ENCODE results near the gene PLK1. TPM values are rescaled to one million over a fixed set of nuclear protein-coding genes. Genes with fewer than 3 reads are reported as not detected.
"Not testable (repeated sequence)": the region's sequence is repeated elsewhere in the genome, so short reads cannot be mapped to it uniquely, and the experiment has no call there.

PLK1 gene
- total and polyA plus RNA-seq, 2 experiments from 2014 or later = 69.0 to 141 TPM

- Histone ChIP-seq H3K36me3 (ENCODE audit: insufficient read depth) (no peaks in the 10 kb centered on the region), H3K79me2 (replicated peaks; ENCODE audit: insufficient read depth) (no peaks in the 10 kb centered on the region), H4K20me1 (replicated peaks; ENCODE audit: insufficient read depth) (no peaks in the 10 kb centered on the region), H3K27ac (ENCODE audit: low read depth) (no peak overlapping the region), H3F3A (replicated peaks; ENCODE audit: low read depth) (no peaks in the 10 kb centered on the region), H3K4me3 (no peak overlapping the region), H3K4me2 (no peak overlapping the region), H3K9me2 (ENCODE audit: insufficient read depth) (no peaks in the 10 kb centered on the region), H3K4me1 (ENCODE audit: insufficient read depth) (0 out of 2 replicates have a peak, but pooled peaks cover 5% of the 10 kb centered on the region), H2AFZ (no peak overlapping the region), H3K27me3 (ENCODE audit: insufficient read depth) (peaks cover 34% of the 10 kb centered on the region)
- H3K27ac Mint-ChIP-seq = no peak overlapping the region
- H3K27me3 Mint-ChIP-seq (ENCODE audit: insufficient read depth, low read depth, poor library complexity) = peaks cover 21% of the 10 kb centered on the region
- H3K36me3 Mint-ChIP-seq (ENCODE audit: low read depth) = no peaks in the 10 kb centered on the region
- DNase-seq (ENCODE audit: low spot score) (no peak), ATAC-seq (no peak)
- TF ChIP-seq JUNB (IDR thresholded peaks at IDR 0.05; ENCODE audit: unreplicated experiment) (no peak), CREB1 (CRISPR knock-in tag; IDR thresholded peaks at IDR 0.05; ENCODE audit: low read depth) (no peak), ZNF331 (CRISPR knock-in tag; IDR thresholded peaks at IDR 0.05; ENCODE audit: low read depth) (no peak), EZH2phosphoT487 (IDR thresholded peaks at IDR 0.05; ENCODE audit: unreplicated experiment) (no peak), EZH2 (IDR thresholded peaks at IDR 0.05; ENCODE audit: low read depth, unreplicated experiment) (no peak), POLR2AphosphoS5 (IDR thresholded peaks at IDR 0.05; ENCODE audit: low read depth) (no peak), NANOG (IDR thresholded peaks at IDR 0.05; ENCODE audit: borderline replicate concordance) (no peak)
- TF ChIP-seq, protein P1, sequence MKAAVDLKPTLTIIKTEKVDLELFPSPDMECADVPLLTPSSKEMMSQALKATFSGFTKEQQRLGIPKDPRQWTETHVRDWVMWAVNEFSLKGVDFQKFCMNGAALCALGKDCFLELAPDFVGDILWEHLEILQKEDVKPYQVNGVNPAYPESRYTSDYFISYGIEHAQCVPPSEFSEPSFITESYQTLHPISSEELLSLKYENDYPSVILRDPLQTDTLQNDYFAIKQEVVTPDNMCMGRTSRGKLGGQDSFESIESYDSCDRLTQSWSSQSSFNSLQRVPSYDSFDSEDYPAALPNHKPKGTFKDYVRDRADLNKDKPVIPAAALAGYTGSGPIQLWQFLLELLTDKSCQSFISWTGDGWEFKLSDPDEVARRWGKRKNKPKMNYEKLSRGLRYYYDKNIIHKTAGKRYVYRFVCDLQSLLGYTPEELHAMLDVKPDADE (IDR thresholded peaks at IDR 0.05) = no peak
- TF ChIP-seq, protein P2, sequence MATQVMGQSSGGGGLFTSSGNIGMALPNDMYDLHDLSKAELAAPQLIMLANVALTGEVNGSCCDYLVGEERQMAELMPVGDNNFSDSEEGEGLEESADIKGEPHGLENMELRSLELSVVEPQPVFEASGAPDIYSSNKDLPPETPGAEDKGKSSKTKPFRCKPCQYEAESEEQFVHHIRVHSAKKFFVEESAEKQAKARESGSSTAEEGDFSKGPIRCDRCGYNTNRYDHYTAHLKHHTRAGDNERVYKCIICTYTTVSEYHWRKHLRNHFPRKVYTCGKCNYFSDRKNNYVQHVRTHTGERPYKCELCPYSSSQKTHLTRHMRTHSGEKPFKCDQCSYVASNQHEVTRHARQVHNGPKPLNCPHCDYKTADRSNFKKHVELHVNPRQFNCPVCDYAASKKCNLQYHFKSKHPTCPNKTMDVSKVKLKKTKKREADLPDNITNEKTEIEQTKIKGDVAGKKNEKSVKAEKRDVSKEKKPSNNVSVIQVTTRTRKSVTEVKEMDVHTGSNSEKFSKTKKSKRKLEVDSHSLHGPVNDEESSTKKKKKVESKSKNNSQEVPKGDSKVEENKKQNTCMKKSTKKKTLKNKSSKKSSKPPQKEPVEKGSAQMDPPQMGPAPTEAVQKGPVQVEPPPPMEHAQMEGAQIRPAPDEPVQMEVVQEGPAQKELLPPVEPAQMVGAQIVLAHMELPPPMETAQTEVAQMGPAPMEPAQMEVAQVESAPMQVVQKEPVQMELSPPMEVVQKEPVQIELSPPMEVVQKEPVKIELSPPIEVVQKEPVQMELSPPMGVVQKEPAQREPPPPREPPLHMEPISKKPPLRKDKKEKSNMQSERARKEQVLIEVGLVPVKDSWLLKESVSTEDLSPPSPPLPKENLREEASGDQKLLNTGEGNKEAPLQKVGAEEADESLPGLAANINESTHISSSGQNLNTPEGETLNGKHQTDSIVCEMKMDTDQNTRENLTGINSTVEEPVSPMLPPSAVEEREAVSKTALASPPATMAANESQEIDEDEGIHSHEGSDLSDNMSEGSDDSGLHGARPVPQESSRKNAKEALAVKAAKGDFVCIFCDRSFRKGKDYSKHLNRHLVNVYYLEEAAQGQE (IDR thresholded peaks at IDR 0.05; ENCODE audit: unreplicated experiment) = no peak
- peaks cover under 1% of the 10 kb centered on the region; the same call in 1 of the 3 replicates for H3K9me3 Mint-ChIP-seq
- peaks cover 3% of the 10 kb centered on the region; the same call in 2 of the 3 replicates for H3K4me1 Mint-ChIP-seq
- H3K4me3 Mint-ChIP-seq = no peak overlapping the region
These were observed 37.8 kb downstream of the PLK1 start for GRCh38 chr16:23716484-23716883.

DNA sequence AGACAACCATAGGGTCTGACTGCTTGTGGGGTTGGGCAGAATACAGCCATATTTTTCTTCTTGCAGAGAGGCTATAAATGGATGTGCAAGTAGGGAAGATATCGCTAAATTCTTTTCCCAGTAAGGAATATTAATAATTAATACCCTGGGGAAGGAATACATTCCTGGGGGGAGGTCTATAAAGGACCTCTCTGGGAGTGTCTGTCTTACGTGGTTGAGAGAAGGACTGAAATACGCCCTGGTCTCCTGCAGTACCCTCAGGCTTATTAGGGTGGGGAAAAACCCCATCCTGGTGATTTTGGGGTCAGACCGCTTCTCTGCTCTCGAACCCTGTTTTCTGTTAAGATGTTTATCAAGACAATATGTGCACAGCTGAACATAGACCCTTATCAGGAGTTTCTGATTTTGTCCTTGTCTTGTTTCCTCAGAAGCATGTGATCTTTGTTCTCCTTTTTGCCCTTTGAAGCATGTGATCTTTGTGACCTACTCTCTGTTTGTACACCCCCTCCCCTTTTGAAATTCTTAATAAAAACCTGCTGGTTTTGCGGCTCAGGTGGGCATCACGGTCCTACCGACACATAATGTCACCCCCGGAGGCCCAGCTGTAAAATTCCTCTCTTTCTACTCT is 44.0 kb downstream of the PLK1 start:
- H3K79me2 ChIP-seq (replicated peaks; ENCODE audit: insufficient read depth); H3K4me1 Mint-ChIP-seq; H4K20me1 ChIP-seq (replicated peaks; ENCODE audit: insufficient read depth): not testable (repeated sequence)

More for the DNA sequence above, 44.0 kb downstream of the PLK1 start:
- not testable (repeated sequence) for H3K27me3 ChIP-seq (ENCODE audit: insufficient read depth); H3F3A ChIP-seq (replicated peaks; ENCODE audit: low read depth); H3K9me3 Mint-ChIP-seq; H2AFZ ChIP-seq; H3K4me3 Mint-ChIP-seq; DNase-seq (ENCODE audit: low spot score); H3K4me3 ChIP-seq; H3K36me3 ChIP-seq (ENCODE audit: insufficient read depth); H3K27ac ChIP-seq (ENCODE audit: low read depth); H3K36me3 Mint-ChIP-seq (ENCODE audit: low read depth); H3K27me3 Mint-ChIP-seq (ENCODE audit: insufficient read depth, low read depth, poor library complexity); ATAC-seq; H3K27ac Mint-ChIP-seq; H3K9me2 ChIP-seq (ENCODE audit: insufficient read depth); H3K4me2 ChIP-seq; H3K4me1 ChIP-seq (ENCODE audit: insufficient read depth)
